Suprapubic skin (tissue), 3 donors: ENCODE results near the gene TRPM2.

Experiments
- POLR2A ChIP-seq, 2 donors: fragments of 450-650 bp; IDR thresholded peaks; one replicate each; pipeline ENCODE4 v1.6.1; 2017; ENCODE audit warnings: antibody characterized with exemption in 2 of 2, mild to moderate bottlenecking in 2 of 2, moderate library complexity in 2 of 2
- TF ChIP-seq, protein P1 (sequence below), 2 donors: fragments of 200-600 bp in 1 of 2; fragments of 450-650 bp in 1 of 2; sonication (generic) in 1 of 2; IDR thresholded peaks; one replicate each; pipeline ENCODE4 v1.5.1; 2016 to 2019; ENCODE audit warnings: antibody characterized with exemption in 2 of 2, mild to moderate bottlenecking in 1 of 2, moderate library complexity in 1 of 2

DNA sequence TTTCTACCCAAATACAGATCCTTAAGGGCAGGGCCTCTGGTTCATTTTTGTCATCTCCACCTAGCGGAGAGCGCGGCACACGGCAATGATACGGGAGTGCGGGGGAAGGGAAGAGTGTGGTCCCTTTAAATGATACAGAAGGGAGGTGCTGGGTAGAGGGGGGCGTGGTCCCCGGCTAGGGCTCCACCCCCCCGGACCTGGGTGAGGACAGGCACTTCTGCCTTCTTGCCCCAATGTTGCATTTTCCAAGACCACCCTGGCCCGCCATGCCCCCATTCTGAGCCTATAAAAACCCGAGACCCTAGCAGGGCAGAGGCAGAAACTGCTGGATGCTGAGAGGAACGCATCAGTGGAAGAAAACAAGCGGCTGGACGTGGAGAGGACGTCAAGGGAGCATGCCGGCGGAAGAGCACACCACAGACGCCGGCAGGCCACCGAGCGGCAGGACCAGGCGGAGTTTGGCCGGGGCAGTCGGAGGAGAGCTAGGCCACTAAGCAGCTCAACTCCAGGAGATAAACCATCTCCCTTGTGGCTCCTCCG lies 131.9 kb downstream of the TRPM2 start:
- TF ChIP-seq, protein P1, sequence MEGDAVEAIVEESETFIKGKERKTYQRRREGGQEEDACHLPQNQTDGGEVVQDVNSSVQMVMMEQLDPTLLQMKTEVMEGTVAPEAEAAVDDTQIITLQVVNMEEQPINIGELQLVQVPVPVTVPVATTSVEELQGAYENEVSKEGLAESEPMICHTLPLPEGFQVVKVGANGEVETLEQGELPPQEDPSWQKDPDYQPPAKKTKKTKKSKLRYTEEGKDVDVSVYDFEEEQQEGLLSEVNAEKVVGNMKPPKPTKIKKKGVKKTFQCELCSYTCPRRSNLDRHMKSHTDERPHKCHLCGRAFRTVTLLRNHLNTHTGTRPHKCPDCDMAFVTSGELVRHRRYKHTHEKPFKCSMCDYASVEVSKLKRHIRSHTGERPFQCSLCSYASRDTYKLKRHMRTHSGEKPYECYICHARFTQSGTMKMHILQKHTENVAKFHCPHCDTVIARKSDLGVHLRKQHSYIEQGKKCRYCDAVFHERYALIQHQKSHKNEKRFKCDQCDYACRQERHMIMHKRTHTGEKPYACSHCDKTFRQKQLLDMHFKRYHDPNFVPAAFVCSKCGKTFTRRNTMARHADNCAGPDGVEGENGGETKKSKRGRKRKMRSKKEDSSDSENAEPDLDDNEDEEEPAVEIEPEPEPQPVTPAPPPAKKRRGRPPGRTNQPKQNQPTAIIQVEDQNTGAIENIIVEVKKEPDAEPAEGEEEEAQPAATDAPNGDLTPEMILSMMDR (IDR thresholded peaks at IDR 0.05), result no peak
- no peak for TF ChIP-seq POLR2A (IDR thresholded peaks at IDR 0.05)
